GM13976 (cell line): ENCODE data around the gene FANCG.

Experiments
- DNase-seq: peaks from one replicate; pipeline ENCODE4 v3.0.0; 2012; ENCODE audit warnings: low spot score
- in situ Hi-C: fragments of 300-500 bp; cut with MboI; formaldehyde crosslinking; loops from one replicate; pipeline ENCODE4 v1.12.0; 2022; ENCODE audit warnings: low sequenced_read_pairs, mixed read lengths, inconsistent platforms; ENCODE audit not compliant: unreplicated experiment
- TF ChIP-seq, protein P1 (sequence below): IDR thresholded peaks from 2 replicates; pipeline ENCODE4 v1.5.1; 2012; ENCODE audit warnings: borderline replicate concordance, mild to moderate bottlenecking; ENCODE audit not compliant: insufficient read depth; ENCODE audit errors: extremely low read depth, missing control alignments, control extremely low read depth

Gene FANCG

DNA sequence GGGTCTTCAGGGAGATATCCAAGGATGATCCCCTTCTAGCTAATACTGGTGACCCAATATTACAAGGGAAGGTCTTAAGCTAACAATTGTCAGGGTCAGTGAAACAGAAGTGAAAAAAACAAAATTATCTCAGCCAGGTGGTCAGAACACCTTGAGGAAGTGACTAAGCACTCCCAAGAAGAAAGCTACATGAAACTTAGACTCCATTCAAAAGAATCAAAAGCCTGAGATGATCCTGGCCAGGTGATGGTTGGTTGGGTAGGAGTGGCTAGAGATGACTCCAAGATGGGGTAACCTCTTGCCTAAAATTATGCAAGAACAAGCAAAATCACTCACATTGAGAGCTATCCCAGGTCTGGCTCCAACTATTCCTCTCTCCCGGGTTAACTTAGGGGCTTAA lies 12.7 kb downstream of the FANCG start:
- DNase-seq = no peak
- TF ChIP-seq, protein P1, sequence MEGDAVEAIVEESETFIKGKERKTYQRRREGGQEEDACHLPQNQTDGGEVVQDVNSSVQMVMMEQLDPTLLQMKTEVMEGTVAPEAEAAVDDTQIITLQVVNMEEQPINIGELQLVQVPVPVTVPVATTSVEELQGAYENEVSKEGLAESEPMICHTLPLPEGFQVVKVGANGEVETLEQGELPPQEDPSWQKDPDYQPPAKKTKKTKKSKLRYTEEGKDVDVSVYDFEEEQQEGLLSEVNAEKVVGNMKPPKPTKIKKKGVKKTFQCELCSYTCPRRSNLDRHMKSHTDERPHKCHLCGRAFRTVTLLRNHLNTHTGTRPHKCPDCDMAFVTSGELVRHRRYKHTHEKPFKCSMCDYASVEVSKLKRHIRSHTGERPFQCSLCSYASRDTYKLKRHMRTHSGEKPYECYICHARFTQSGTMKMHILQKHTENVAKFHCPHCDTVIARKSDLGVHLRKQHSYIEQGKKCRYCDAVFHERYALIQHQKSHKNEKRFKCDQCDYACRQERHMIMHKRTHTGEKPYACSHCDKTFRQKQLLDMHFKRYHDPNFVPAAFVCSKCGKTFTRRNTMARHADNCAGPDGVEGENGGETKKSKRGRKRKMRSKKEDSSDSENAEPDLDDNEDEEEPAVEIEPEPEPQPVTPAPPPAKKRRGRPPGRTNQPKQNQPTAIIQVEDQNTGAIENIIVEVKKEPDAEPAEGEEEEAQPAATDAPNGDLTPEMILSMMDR = no peak
- in situ Hi-C loops = no loop called here

DNA sequence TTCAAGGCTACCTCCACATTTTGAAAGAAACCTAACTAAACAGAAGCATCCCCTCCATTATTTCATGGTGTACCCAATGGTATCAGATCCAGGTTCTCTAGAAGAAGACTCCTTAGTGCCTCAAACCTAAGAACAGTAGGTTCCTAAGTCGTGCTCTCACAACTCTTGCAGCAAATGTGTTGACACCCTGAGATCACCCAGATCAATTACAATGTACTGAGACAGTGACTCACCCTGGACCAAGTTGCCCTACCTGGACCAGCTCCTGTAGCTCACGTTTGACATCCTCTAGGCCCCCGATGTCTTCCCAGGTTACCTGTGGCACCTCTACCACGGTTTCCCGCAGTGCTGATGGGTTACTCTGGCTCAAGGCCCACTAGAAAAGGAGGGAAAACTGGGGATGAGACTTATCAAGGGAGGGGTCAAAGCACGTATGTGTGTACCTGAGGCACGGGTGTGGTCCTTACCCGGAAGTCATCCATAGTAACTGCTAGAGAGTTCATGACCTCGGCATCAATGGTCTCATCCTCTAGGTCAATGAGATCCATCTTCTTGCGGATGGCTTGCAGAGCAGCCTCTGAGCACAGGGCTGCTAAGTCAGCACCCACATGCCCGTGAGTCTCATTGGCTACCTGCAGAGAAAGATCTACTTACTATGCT lies 19.1 kb downstream of the FANCG start:
- no peak for DNase-seq
- TF ChIP-seq, protein P1 = no peak
- in situ Hi-C loops = no loop called here

DNA sequence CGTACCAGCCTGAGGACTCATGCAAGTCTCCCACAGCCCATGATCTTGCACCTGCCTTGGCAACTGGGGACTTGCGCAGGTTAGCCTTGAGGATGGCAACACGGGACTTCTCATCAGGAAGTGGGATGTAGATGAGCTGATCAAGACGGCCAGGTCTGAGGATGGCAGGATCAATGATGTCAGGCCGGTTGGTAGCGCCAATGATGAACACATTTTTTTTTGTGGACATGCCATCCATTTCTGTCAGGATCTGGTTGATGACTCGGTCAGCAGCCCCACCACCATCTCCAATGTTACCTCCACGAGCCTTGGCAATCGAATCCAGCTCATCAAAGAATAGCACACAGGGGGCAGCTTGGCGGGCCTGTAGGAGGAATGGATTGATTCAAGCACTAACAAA lies 20.3 kb downstream of the FANCG start:
- DNase-seq = no peak
- TF ChIP-seq, protein P1 = no peak
- in situ Hi-C loops = no loop called here

DNA sequence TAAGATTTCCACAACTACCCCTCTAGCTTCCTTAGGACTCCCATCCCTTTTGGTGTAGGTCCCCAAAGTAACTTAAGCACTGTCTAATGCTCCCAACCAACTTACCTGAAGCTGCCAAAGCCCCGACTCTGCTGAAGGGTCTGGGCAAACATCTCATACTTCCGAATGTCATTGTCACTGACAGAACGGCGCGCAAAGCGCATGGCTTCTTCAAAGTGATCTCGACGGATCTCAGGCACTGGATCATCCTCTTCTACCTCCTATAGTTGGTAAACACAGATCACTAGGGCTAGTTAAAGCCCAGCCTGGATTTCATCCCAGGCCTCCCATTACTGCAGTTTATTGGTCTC lies 22.5 kb downstream of the FANCG start:
- in situ Hi-C loops = no loop called here
- no peak for DNase-seq
- TF ChIP-seq, protein P1 = no peak

DNA sequence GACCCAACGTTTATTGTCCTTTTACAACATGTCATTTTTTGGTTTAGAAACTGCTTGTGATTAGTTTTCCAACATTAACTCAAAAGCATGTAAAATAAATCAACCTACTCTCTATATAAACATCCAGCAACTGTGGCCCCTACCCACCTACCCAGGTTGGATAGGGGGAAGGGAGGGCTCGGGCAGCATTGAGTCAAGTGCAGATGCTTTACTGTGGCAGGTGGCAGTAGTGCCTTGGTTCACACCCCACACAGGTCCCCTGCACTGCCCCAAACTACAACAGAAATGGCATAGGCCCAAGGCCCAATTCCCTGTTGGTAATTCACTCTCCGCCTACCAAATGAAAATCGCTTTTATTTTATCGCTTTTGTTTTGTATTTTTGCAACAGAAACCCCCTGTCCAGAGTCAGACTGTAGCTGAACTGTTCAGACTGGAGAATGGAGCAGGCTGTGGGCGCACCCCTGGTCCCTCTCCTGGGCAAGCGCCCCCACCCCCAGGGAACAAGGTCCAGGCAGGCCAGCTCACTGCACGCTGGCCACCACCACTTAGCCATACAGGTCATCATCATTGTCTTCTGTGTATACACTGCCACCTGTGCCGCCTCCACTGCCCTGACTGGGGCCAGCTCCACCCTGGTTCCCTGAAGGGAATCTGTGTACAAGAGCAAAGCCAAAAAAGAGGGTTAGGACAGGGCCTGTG lies 23.0 kb downstream of the FANCG start:
- in situ Hi-C loops = no loop called here

DNA sequence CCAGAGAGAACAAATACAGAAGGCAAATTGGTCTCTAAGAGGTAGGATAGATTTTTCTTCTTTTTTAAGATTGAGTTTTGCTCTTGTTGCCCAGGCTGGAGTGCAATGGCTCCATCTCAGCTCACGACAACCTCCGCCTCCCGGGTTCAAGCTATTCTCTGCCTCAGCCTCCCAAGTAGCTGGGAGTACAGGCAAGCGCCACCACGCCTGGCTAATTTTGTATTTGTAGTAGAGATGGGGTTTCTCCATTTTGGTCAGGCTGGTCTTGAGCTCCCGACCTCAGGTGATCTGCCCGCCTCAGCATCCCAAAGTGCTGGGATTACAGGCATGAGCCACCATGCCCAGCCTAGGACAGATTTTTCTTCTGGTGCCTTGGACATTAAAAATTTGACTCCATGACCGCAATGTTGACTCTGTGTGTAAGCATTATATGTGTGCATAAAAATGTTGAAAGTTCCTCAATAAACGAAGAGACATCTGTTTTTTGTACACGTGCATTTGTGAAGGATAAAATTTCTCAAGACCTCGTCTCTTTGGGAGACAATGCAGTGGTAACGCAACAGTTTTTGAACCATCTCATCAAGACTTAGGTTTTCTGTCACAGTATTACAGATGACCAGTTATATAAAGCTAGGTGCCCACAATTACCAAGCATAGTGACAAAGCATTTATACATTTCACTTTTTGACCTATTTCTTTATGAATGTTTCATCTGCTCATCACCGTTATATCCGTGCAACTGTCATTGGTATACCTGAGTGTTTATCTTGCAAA lies 24.7 kb downstream of the FANCG start:
- no peak for DNase-seq
- TF ChIP-seq, protein P1 = no peak
- in situ Hi-C loops = no loop called here

More for the DNA sequence above, 23.0 kb downstream of the FANCG start:
- no peak for DNase-seq
- TF ChIP-seq, protein P1 = no peak
